Measurements from ENCODE around the gene PPP1R13B.
A peak's percentile ranks its signal among the peaks of the same experiment; 100 is the strongest.

The PPP1R13B gene

GRCh38 chr14:103721334-103722120, 125.8 kb downstream of the PPP1R13B start:
- H3K4me1 Mint-ChIP-seq (ENCODE audit: low read depth), result peaks cover 38% of the 10 kb centered on the region
- H3K27ac Mint-ChIP-seq, result no peak overlapping the region
- H3K36me3 Mint-ChIP-seq, result no peaks in the 10 kb centered on the region
- no peak overlapping the region for H3K4me3 Mint-ChIP-seq
- H3K9me3 Mint-ChIP-seq (ENCODE audit: low read depth), result no peaks in the 10 kb centered on the region
- H3K27me3 Mint-ChIP-seq, result no peaks in the 10 kb centered on the region

DNA sequence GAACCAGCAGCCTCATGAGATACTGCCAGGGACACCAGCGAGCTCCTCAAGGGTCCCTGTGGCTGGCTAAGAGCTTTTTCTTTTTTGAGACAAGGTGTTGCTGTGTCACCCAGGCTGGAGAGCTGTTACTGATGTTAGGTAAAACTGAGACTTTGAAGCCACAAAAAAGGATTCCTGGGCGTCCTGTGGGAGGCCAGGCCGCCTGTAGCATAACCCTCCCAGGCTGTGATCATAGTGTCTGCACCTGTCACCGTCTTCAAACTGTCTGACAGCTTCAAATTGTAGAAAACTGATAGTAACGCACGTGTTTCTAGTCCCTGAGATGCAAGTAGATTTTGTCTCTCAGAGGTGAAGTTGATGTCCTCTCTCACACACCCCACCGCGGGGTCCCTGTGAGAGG, 127.6 kb downstream of the PPP1R13B start:
- peak overlapping the region; percentile 44 for H3K4me3 Mint-ChIP-seq
- H3K9me3 Mint-ChIP-seq (ENCODE audit: low read depth), result no peaks in the 10 kb centered on the region
- H3K27me3 Mint-ChIP-seq, result no peaks in the 10 kb centered on the region
- no peak overlapping the region for H3K27ac Mint-ChIP-seq
- H3K36me3 Mint-ChIP-seq, result no peaks in the 10 kb centered on the region
- H3K4me1 Mint-ChIP-seq (ENCODE audit: low read depth), result peaks cover 40% of the 10 kb centered on the region

DNA sequence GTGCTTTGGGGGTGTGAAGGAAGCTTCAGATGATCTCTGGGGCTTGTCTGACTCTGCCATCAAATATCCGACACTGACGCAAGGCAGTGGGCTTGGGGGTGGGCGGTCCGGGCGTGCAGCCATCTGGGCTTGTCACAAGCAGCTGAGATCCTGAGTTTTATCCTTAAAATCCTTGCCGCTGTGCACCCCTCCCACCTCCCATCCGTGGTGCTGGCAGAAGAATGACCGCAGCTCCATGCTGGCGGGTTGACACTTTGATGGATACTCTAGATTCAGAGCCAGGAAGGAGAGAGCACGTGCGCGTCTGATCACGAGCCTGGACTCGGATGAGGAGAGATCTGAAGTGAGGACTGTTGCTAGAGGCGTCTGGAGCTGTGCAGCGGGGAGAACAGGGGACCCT, 128.8 kb downstream of the PPP1R13B start:
- no peaks in the 10 kb centered on the region for H3K27me3 Mint-ChIP-seq
- H3K4me3 Mint-ChIP-seq, result no peak overlapping the region
- no peaks in the 10 kb centered on the region for H3K9me3 Mint-ChIP-seq (ENCODE audit: low read depth)
- H3K4me1 Mint-ChIP-seq (ENCODE audit: low read depth), result peaks cover 46% of the 10 kb centered on the region
- H3K36me3 Mint-ChIP-seq, result no peaks in the 10 kb centered on the region
- H3K27ac Mint-ChIP-seq, result peak overlapping the region; percentile 28

DNA sequence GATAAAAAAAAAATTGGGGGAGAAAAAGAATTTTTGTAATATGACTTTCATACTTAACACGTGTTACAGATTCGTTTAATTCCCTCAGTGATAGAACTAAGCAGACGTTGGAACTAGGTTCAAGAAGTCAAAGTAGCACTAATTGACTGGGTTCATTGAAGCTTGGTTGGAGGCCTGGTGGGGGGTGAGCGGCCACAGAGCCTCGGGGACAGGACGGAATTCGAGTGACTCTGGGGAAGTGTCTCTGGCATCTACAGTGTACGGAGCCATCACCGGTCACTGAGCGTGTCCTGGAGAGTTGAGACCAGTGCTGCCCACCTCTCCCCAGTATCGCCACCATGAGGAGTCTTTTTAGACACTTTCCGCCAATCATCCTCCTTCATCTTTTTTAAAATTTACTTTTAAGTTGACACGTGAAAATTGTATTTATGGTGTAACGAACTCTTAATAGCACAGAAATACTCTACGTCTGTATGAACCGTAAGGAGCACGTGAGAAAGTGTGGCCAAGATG, 130.4 kb downstream of the PPP1R13B start:
- H3K9me3 Mint-ChIP-seq (ENCODE audit: low read depth), result no peaks in the 10 kb centered on the region
- H3K27me3 Mint-ChIP-seq, result no peaks in the 10 kb centered on the region
- H3K4me3 Mint-ChIP-seq, result peak overlapping the region; percentile 84
- H3K4me1 Mint-ChIP-seq (ENCODE audit: low read depth), result peaks cover 51% of the 10 kb centered on the region
- no peak overlapping the region for H3K27ac Mint-ChIP-seq
- no peaks in the 10 kb centered on the region for H3K36me3 Mint-ChIP-seq

- H3K27me3 Mint-ChIP-seq, result no peaks in the 10 kb centered on the region
- peaks cover 47% of the 10 kb centered on the region for H3K4me1 Mint-ChIP-seq (ENCODE audit: low read depth)
- H3K27ac Mint-ChIP-seq, result no peak overlapping the region
- H3K9me3 Mint-ChIP-seq (ENCODE audit: low read depth), result no peaks in the 10 kb centered on the region
- peak overlapping the region; percentile 84 for H3K4me3 Mint-ChIP-seq
- H3K36me3 Mint-ChIP-seq, result no peaks in the 10 kb centered on the region
Observed at GRCh38 chr14:103716091-103716801, 131.1 kb downstream of the PPP1R13B start.

DNA sequence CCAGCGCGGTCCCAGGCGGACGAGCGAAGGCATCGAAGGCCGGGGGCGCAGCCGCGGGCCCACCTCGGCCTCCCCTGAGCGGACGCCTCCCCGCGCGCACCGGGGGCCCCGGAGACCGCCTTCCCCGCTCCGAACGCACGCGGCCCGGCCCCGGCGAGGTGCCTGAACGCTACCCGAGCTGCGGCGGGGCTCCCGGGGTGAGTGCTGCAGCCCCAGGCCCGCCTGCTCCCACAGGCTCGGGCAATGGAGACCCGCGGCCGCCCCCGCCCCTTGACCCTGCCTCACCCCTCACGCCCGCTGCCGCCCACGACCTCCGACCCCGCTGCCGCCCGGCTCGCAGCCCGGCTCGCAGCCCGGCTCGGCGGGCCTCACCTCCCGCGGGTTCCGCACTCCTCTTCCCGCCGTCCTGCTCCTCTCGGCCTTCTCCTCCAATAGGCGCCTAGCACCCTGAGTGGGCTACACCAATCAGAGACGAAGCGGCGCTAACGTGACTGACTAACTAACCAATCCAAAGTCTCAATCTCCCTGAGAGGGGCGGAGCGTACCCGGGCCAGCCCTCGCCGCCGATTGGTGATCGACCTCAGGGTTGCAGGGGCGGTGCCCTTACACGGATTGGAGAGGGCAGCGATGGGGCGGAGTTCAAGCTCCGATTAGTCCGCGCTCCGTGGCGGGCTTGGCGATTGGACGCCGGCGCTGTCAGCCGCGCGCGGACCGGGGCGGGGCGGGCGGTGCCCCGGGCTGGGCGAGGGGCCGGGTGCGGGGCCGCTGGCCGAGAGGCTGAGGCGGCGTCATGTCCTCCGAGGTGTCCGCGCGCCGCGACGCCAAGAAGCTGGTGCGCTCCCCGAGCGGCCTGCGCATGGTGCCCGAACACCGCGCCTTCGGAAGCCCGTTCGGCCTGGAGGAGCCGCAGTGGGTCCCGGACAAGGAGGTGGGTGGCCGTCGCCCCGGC, 132.0 kb downstream of the PPP1R13B start, which contains the start of the genes XRCC3 and ZFYVE21:
Gene XRCC3 (minus strand): TSS at position 400 of the 949 bp plus-strand sequence. CDS start 4,364 bp downstream, outside the sequence.
Gene ZFYVE21 (plus strand): TSS at position 759 of the 949 bp plus-strand sequence. CDS start 32 bp downstream, at position 791.
- Mint-ChIP-seq H3K27me3 (no peaks in the 10 kb centered on the region), H3K4me1 (ENCODE audit: low read depth) (peaks cover 45% of the 10 kb centered on the region), H3K27ac (peak within 1 kb of the TSS; percentile 95), H3K36me3 (no peaks in the 10 kb centered on the region), H3K9me3 (ENCODE audit: low read depth) (no peaks in the 10 kb centered on the region), H3K4me3 (peak within 1 kb of the TSS; percentile 94)

DNA sequence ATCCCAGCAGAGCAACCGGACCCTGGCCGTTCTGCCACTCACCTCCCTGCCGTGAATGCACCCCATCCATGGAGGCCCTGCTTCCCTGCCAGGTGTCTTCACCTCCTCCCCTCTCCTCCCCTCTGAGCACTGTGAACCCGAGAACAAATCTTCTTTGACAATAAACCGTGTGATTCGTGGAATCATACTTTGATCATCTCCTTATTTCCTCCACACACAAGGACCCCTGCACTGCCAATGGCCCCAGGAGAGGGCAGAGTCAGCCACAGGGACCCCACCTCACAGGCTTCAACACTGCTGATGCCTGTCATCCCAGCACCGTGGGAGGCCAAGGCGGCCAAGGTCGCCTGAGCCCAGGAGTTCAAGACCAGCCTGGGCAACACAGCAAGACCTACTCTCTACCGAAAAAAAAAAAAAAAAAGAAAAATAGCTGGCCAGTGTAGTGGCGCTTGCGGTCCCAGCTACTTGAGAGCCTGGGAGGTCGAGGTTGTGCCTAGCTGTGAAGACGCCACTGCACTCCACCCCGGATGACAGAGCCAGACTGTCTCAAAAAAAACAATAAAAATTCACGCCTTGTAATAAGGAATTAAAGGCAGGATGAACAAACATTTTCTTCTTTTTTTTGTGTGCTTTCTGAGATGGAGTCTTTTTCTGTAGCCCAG, 133.2 kb downstream of the PPP1R13B start:
- Mint-ChIP-seq H3K36me3 (peaks cover 2% of the 10 kb centered on the region), H3K4me1 (ENCODE audit: low read depth) (peaks cover 34% of the 10 kb centered on the region), H3K4me3 (peak overlapping the region; percentile 94), H3K27me3 (no peaks in the 10 kb centered on the region), H3K9me3 (ENCODE audit: low read depth) (no peaks in the 10 kb centered on the region), H3K27ac (peak overlapping the region; percentile 81)

- H3K9me3 Mint-ChIP-seq (ENCODE audit: low read depth), result no peaks in the 10 kb centered on the region
- peaks cover 30% of the 10 kb centered on the region for H3K4me1 Mint-ChIP-seq (ENCODE audit: low read depth)
- H3K4me3 Mint-ChIP-seq, result peak overlapping the region; percentile 94
- no peaks in the 10 kb centered on the region for H3K27me3 Mint-ChIP-seq
- H3K36me3 Mint-ChIP-seq, result peaks cover 2% of the 10 kb centered on the region
- H3K27ac Mint-ChIP-seq, result peak overlapping the region; percentile 61
Observed at GRCh38 chr14:103713304-103714062, 133.9 kb downstream of the PPP1R13B start.

- Mint-ChIP-seq H3K4me1 (ENCODE audit: low read depth) (peaks cover 25% of the 10 kb centered on the region), H3K9me3 (ENCODE audit: low read depth) (no peaks in the 10 kb centered on the region), H3K27me3 (no peaks in the 10 kb centered on the region), H3K36me3 (peaks cover 2% of the 10 kb centered on the region), H3K27ac (peak overlapping the region; percentile 61), H3K4me3 (peak overlapping the region; percentile 23)
Observed at GRCh38 chr14:103712633-103713247, 134.6 kb downstream of the PPP1R13B start.

DNA sequence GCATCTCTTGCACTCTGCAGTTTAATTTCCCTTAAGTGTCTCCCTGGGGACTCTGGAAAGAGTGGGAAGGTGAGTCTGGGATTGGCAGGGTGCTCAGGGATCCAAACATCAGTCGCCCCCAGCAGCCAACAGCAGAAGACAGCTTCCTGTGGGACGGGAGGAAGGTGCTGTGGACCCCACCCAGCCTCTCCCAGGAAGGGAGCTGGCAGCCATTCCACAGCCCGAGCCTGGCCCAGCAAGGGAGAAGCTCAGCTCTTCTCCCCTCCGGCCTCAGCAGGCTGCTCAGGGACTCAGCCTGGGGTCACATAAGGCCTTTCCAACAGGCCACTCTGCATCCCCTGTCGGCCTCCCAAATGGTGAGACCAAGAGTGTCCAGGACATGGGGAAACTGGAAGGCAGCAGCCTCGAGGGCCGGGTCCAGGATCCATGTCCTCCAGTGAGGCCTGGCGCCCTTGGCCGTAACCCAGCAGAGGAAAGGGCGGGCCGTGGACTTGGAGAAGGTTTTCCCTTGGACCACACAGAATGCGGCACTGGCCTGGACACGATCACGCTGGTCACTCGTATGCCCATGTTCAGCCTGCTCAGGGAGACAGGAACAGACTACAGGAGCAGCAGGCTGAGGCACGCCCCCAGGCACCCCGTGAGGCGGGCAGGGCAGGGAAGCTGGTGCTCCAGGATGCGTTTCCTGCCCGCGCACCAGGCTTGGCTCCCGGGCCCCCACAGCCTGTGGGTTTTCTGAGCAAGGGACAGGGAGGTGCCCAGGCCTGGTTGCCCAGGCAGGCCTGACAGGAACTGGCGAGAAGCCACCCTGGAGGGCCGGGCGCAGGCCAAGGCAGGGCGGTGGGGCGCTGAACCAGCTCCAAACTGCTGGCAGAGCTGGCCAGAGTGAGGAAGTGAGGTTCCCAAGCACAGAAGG, 135.6 kb downstream of the PPP1R13B start:
- H3K4me3 Mint-ChIP-seq, result no peak overlapping the region
- no peaks in the 10 kb centered on the region for H3K27me3 Mint-ChIP-seq
- peaks cover 16% of the 10 kb centered on the region for H3K4me1 Mint-ChIP-seq (ENCODE audit: low read depth)
- no peak overlapping the region for H3K27ac Mint-ChIP-seq
- no peaks in the 10 kb centered on the region for H3K9me3 Mint-ChIP-seq (ENCODE audit: low read depth)
- H3K36me3 Mint-ChIP-seq, result peaks cover 2% of the 10 kb centered on the region

DNA sequence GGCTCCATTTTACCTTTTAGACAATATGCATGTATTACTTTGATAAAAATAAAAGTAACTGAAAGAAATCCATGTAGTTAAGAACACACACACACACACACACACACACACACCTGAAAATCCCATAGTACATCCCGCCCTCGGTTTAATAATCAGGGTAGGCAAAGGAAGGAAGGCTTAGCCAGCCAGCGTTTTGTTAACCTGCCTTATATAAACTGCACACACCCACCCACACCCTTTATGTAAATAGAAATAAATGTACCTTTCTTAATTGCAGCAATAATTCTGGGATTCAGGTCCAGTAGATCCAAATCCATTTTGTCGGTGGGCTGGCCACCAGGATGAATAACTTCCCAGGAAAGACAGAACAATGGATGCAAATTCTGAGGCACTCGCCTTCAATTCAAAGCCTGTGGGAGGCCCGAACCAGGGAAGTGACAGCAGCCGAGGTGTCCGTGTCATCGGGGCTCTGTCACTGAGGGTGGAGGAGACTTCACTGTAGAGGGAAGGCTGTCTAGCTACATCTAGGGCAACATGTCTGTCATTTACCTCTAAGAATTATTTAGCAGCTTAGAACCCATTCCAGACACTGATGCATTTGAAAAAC, 136.5 kb downstream of the PPP1R13B start:
- H3K9me3 Mint-ChIP-seq (ENCODE audit: low read depth), result no peaks in the 10 kb centered on the region
- H3K4me1 Mint-ChIP-seq (ENCODE audit: low read depth), result peaks cover 13% of the 10 kb centered on the region
- H3K27ac Mint-ChIP-seq, result no peak overlapping the region
- H3K27me3 Mint-ChIP-seq, result no peaks in the 10 kb centered on the region
- H3K4me3 Mint-ChIP-seq, result no peak overlapping the region
- H3K36me3 Mint-ChIP-seq, result peaks cover 2% of the 10 kb centered on the region

DNA sequence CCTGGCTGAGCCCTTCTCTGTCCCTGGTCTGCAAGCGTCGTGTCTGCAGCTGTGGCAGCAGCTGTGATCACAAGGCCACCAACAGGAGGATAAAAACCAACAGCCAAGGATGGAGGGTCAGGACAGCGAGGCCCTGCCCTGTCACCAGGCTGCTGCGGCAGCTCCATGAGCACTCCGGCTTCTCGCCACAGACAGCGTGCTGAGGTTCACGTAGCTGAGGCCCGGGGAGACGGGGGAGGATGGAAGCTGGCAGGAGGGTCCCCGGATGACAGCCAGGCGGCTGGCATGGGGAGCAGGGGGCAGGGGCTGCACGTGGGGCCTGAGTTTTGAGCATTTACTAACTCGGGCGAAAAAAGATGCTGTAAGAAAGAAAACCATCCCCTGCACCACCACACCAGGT, 137.6 kb downstream of the PPP1R13B start:
- peaks cover 2% of the 10 kb centered on the region for H3K36me3 Mint-ChIP-seq

More for the DNA sequence above, 137.6 kb downstream of the PPP1R13B start:
- Mint-ChIP-seq H3K27ac (no peak overlapping the region), H3K27me3 (no peaks in the 10 kb centered on the region), H3K4me1 (ENCODE audit: low read depth) (peaks cover 11% of the 10 kb centered on the region), H3K9me3 (ENCODE audit: low read depth) (no peaks in the 10 kb centered on the region), H3K4me3 (no peak overlapping the region)

All from activated naive CD8-positive, alpha-beta T cell (primary cell).